H1 (cell line): ENCODE measurements around the gene SLC15A3. TPM values are rescaled to one million over a fixed set of nuclear protein-coding genes. Genes with fewer than 3 reads are reported as not detected.

Source experiments
- BCL11A ChIP-seq, 2 experiments: IDR thresholded peaks; one replicate each; pipeline ENCODE4 v1.6.1; 2011; ENCODE audit warnings: low read depth in 2 of 2, low read length in 2 of 2, mild to moderate bottlenecking in 2 of 2
- CHD1 ChIP-seq: IDR thresholded peaks from 2 replicates; pipeline ENCODE4 v1.6.1; 2012; ENCODE audit warnings: low read depth, low read length, improper control_type of control experiment
- CHD2 ChIP-seq: IDR thresholded peaks from 2 replicates; pipeline ENCODE4 v1.6.1; 2012; ENCODE audit warnings: low read length, improper control_type of control experiment
- CREB1 ChIP-seq: IDR thresholded peaks from 2 replicates; pipeline ENCODE4 v1.6.1; 2012; ENCODE audit warnings: inconsistent platforms
- EP300 ChIP-seq, 2 experiments: IDR thresholded peaks; 1 replicate in 1 of 2; 2 replicates in 1 of 2; pipeline ENCODE4 v1.6.1; 2011 to 2012; ENCODE audit warnings: low read depth in 2 of 2, low read length in 2 of 2, mild to moderate bottlenecking in 2 of 2, borderline replicate concordance in 1 of 2, inconsistent platforms in 1 of 2, moderate library complexity in 1 of 2
- JUND ChIP-seq: IDR thresholded peaks from 2 replicates; pipeline ENCODE4 v1.6.1; 2011; ENCODE audit warnings: mild to moderate bottlenecking, improper control_type of control experiment, low read length
- KDM1A ChIP-seq: fragments of 200-600, 300-600 bp; sonication (generic); IDR thresholded peaks from 2 replicates; pipeline ENCODE4 v1.7.1; 2016; ENCODE audit warnings: mild to moderate bottlenecking, low read length, borderline replicate concordance
- KDM4A ChIP-seq: IDR thresholded peaks from one replicate; pipeline ENCODE4 v1.7.1; 2012; ENCODE audit warnings: low read depth, mild to moderate bottlenecking, moderate library complexity, low read length, inconsistent platforms; ENCODE audit not compliant: severe bottlenecking
- NANOG ChIP-seq: IDR thresholded peaks from 2 replicates; pipeline ENCODE4 v1.6.1; 2011; ENCODE audit warnings: low read length, low read depth, mild to moderate bottlenecking, inconsistent platforms; ENCODE audit not compliant: insufficient read depth, poor library complexity, severe bottlenecking
- POU5F1 ChIP-seq: IDR thresholded peaks from 2 replicates; pipeline ENCODE4 v1.6.1; 2011; ENCODE audit warnings: low read depth, mild to moderate bottlenecking, low read length, moderate library complexity
- RBBP5 ChIP-seq: IDR thresholded peaks from 2 replicates; pipeline ENCODE4 v1.7.1; 2012; ENCODE audit warnings: low read depth, mild to moderate bottlenecking, inconsistent platforms, low read length, moderate library complexity, borderline replicate concordance
- RFX5 ChIP-seq: IDR thresholded peaks from 2 replicates; pipeline ENCODE4 v1.6.1; 2011; ENCODE audit warnings: low read depth, low read length, improper control_type of control experiment, borderline replicate concordance
- RNF2 ChIP-seq: fragments of 200-900, 300-1000 bp; sonication (generic); IDR thresholded peaks from 2 replicates; pipeline ENCODE4 v1.7.1; 2016; ENCODE audit warnings: borderline replicate concordance, low read depth, mild to moderate bottlenecking, antibody characterized with exemption, low read length; ENCODE audit not compliant: poor library complexity, severe bottlenecking; ENCODE audit errors: missing control alignments
- SIN3A ChIP-seq, 2 experiments: IDR thresholded peaks in 1 of 2; conservative IDR thresholded peaks in 1 of 2; 2 replicates each; pipeline ENCODE4 v1.6.1; 2011 to 2012; ENCODE audit warnings: low read length in 2 of 2, improper control_type of control experiment in 1 of 2, low read depth in 1 of 2, mild to moderate bottlenecking in 1 of 2
- SP1 ChIP-seq: IDR thresholded peaks from 2 replicates; pipeline ENCODE4 v1.6.1; 2011; ENCODE audit warnings: low read depth, low read length
- TAF1 ChIP-seq: IDR thresholded peaks from 2 replicates; pipeline ENCODE4 v1.6.1; 2011; ENCODE audit warnings: mild to moderate bottlenecking, low read depth, low read length
- ZNF274 ChIP-seq: IDR thresholded peaks from 2 replicates; pipeline ENCODE4 v1.7.0; 2012; ENCODE audit warnings: low read length, borderline replicate concordance; ENCODE audit errors: extremely low read depth
- polyA plus RNA-seq, 7 experiments: library from polyadenylated mRNA; depleted of rRNA in 3 of 7; stranded (reverse) in 5 of 7; unstranded in 2 of 7; fragments of >200 nt in 5 of 7; fragments of 200-250 nt in 2 of 7; gene quantifications; 1 replicate in 5 of 7; 2 replicates in 1 of 7; 4 replicates in 1 of 7; pipeline versions ENCODE4 v1.2.1 to v1.2.3, GENCODE V29; 2011 to 2013; ENCODE audit warnings: missing spikeins in 2 of 7, mixed read lengths in 2 of 7
- total RNA-seq: library from RNA; stranded (reverse); fragmentation: NEBNext Ultra II Directional; extraction: Animal tissue kit (Norgen Biotek cat#: 25700); gene quantifications from 2 replicates; pipeline ENCODE4 v1.2.1, GENCODE V29; 2021
- TF ChIP-seq, protein P1 (sequence below): IDR thresholded peaks from 2 replicates; pipeline ENCODE4 v1.6.1; 2012; ENCODE audit warnings: inconsistent platforms
- TF ChIP-seq, protein P2 (sequence below), 3 experiments: IDR thresholded peaks; 1 replicate in 2 of 3; 2 replicates in 1 of 3; pipeline versions ENCODE4 v1.5.1 to v1.6.1; 2011; ENCODE audit warnings: low read length in 3 of 3, mild to moderate bottlenecking in 3 of 3, inconsistent platforms in 2 of 3, low read depth in 1 of 3, moderate library complexity in 1 of 3; ENCODE audit not compliant: insufficient read depth in 1 of 3; ENCODE audit errors: control extremely low read depth in 1 of 3

The SLC15A3 gene
- total and polyA plus RNA-seq, 2 of the 8 experiments (the other 6 are each of a cell fraction or from before 2014, with no cell fraction given), result 25.8 to 31.0 TPM

DNA sequence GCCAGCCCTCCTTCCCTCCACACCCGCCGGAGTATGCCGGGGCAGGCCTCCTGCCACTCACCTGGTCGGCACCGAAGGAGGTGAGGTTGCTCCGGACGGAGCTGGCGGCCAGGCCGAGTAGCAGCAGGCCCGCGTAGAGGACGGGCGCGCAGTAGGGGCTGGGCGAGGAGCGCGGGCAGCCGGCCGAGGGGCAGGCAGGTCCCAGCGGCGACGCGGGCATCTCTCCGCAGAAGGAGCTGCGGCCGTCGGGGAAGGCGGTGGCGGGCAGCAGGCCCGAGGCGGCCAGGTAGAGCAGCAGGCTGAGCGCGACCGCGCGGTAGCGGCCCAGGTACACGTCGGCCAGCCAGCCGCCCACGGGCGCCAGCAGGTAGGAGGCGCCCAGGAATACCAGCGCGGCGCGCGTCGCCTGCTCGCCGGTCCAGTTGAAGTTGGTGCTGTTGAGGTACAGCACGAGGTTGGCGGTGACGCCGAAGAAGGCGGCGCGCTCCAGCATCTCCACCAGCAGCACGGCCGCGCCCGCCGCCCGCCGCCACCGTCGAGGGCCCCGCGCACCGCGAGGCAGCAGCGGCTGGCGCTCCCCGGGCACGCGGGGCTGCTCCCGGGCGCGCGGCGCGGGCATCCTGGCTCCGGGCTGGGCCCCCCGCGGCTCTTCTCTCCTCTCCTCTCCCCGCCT is 907 bp downstream of the SLC15A3 start (continued):
- TF ChIP-seq RNF2 (no peak), KDM1A (no peak), NANOG (no peak), CHD2 (no peak), ZNF274 (no peak), RBBP5 (peak; percentile 84; the same call in 1 of the 2 replicates), TAF1 (0 out of 2 replicates have a peak, but pooled peaks have one; percentile 9), CHD1 (no peak; the same call in 1 of the 2 replicates), JUND (no peak), SIN3A (conservative IDR thresholded peaks at IDR 0.05 in 1 of 2, IDR thresholded peaks at IDR 0.05 in 1 of 2; ENCODE audit: low read depth in 1 of 2, low read length in 2 of 2) (no peak), BCL11A (IDR thresholded peaks at IDR 0.05; ENCODE audit: low read depth in 2 of 2, low read length in 2 of 2) (no peak), EP300 (IDR thresholded peaks at IDR 0.05; ENCODE audit: borderline replicate concordance in 1 of 2, low read depth in 2 of 2, low read length in 2 of 2) (no peak), SP1 (no peak), POU5F1 (no peak), CREB1 (no peak), KDM4A (peak; percentile 69), RFX5 (no peak)
- TF ChIP-seq, protein P1, sequence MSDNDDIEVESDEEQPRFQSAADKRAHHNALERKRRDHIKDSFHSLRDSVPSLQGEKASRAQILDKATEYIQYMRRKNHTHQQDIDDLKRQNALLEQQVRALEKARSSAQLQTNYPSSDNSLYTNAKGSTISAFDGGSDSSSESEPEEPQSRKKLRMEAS, result peak; percentile 94
- TF ChIP-seq, protein P2, sequence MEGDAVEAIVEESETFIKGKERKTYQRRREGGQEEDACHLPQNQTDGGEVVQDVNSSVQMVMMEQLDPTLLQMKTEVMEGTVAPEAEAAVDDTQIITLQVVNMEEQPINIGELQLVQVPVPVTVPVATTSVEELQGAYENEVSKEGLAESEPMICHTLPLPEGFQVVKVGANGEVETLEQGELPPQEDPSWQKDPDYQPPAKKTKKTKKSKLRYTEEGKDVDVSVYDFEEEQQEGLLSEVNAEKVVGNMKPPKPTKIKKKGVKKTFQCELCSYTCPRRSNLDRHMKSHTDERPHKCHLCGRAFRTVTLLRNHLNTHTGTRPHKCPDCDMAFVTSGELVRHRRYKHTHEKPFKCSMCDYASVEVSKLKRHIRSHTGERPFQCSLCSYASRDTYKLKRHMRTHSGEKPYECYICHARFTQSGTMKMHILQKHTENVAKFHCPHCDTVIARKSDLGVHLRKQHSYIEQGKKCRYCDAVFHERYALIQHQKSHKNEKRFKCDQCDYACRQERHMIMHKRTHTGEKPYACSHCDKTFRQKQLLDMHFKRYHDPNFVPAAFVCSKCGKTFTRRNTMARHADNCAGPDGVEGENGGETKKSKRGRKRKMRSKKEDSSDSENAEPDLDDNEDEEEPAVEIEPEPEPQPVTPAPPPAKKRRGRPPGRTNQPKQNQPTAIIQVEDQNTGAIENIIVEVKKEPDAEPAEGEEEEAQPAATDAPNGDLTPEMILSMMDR (IDR thresholded peaks at IDR 0.05; ENCODE audit: control extremely low read depth in 1 of 3, insufficient read depth in 1 of 3, low read depth in 1 of 3, low read length in 3 of 3), result no peak
